Measurements from ENCODE around the gene LRMDA.
"Not testable (repeated sequence)": the region's sequence is repeated elsewhere in the genome, so short reads cannot be mapped to it uniquely, and the experiment has no call there.

The LRMDA gene

DNA sequence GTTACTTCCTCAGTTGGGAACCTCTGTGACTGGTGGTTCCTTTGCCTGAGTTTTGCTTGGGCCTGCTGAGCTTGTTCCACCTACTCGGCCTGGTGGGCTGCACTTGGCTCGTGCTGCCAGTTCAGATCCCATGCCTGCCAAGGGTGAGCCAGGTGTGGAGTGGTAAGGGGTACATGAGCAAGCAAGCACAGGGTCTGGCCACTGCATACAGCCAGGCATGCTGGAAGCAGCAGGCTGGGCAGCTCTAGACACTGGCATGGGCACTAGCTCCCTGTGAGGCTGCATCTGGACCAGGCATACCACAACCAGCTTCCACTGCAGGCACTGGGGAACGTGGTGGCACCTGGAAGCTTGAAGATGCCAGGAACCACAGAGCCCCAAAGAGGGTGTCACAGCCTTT is 624.0 kb downstream of the LRMDA start:
- no peak for DNase-seq (ENCODE audit: low read depth)
- TF ChIP-seq, protein P1, sequence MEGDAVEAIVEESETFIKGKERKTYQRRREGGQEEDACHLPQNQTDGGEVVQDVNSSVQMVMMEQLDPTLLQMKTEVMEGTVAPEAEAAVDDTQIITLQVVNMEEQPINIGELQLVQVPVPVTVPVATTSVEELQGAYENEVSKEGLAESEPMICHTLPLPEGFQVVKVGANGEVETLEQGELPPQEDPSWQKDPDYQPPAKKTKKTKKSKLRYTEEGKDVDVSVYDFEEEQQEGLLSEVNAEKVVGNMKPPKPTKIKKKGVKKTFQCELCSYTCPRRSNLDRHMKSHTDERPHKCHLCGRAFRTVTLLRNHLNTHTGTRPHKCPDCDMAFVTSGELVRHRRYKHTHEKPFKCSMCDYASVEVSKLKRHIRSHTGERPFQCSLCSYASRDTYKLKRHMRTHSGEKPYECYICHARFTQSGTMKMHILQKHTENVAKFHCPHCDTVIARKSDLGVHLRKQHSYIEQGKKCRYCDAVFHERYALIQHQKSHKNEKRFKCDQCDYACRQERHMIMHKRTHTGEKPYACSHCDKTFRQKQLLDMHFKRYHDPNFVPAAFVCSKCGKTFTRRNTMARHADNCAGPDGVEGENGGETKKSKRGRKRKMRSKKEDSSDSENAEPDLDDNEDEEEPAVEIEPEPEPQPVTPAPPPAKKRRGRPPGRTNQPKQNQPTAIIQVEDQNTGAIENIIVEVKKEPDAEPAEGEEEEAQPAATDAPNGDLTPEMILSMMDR (IDR thresholded peaks at IDR 0.05; ENCODE audit: low read depth, low read length, missing control alignments), result no peak
- H3K4me3 ChIP-seq (ENCODE audit: low read depth, low read length), result no peak overlapping the region

DNA sequence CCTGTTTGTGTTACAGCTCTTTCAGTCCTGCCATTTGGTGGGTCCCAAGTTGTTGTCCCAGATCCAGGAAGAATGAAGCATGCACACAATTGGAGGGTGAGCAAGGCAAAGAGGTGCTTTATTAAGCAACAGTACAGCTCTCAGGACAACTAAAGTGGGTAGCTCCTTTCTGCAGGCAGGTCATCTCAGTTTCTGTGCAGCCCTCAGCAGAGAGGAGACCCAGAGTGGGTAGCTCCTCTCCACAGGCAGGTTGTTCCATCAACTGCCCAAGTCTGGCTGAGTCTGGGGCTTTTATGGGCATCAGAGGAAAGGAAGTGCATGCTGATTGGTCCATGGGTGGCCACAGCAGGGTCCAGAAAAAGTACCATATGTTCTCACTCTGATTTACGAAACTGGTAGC is 624.5 kb downstream of the LRMDA start:
- no peak overlapping the region for H3K4me3 ChIP-seq (ENCODE audit: low read depth, low read length)
- TF ChIP-seq, protein P1 (IDR thresholded peaks at IDR 0.05; ENCODE audit: low read depth, low read length, missing control alignments), result no peak
- DNase-seq (ENCODE audit: low read depth), result no peak

DNA sequence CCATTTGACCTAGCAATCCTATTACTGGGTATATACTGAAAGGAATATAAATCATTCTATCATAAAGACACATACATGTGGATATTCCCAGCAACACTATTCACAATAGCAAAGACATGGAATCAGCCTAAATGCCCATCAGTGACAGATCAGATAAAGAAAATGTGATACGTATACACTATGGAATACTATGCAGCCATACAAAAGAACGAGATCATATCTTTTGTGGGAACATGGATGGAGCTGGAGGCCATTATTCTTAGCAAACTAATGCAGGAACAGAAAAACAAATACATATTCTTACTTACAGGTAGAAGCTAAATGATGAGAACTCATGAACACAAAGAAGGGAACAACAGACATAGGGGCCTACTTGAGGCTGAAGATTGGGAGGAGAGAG is 629.6 kb downstream of the LRMDA start:
- DNase-seq (ENCODE audit: low read depth); H3K4me3 ChIP-seq (ENCODE audit: low read depth, low read length): not testable (repeated sequence)

DNA sequence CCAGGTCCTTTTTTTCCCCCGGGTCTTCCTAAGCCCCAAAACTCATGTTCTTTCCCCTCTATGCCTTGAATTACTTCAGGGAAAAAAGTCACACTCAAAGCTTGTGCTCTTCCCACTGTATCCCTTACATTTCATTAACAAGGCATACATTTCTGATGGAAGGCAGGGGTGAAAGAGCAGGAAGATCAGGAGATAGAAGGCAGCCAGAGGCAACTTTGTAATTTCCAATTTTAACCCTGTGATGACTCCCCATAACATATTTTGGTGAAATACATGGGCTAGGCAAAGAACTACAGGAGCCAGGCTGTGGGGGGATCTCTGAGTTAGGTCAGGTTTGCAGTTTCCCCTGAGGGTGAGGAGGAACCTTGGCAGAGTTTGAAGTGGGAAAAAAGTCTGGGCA is 635.0 kb downstream of the LRMDA start:
- TF ChIP-seq, protein P1 (IDR thresholded peaks at IDR 0.05; ENCODE audit: low read depth, low read length, missing control alignments), result no peak
- no peak overlapping the region for H3K4me3 ChIP-seq (ENCODE audit: low read depth, low read length)
- DNase-seq (ENCODE audit: low read depth), result no peak

DNA sequence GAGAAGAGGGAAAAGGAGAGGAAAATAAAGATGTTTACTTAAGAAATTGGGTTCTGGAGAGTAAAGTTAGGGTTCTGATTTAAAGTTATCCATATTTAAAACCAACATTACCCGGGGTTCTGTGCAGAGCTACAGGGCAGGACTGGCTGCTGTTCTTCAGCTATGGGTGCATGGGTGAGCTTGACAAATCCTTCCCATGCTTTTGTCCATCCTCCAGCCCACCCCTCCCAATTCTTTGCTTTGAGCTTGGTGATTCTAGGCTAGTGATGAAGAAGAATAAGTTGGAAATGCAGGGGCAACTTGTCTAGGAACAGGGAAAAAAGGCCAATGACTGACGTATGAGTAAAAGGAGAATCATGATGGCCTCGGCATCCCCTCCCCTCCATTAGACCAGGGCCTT is 636.0 kb downstream of the LRMDA start:
- no peak for DNase-seq (ENCODE audit: low read depth)
- TF ChIP-seq, protein P1 (IDR thresholded peaks at IDR 0.05; ENCODE audit: low read depth, low read length, missing control alignments), result no peak
- no peak overlapping the region for H3K4me3 ChIP-seq (ENCODE audit: low read depth, low read length)

DNA sequence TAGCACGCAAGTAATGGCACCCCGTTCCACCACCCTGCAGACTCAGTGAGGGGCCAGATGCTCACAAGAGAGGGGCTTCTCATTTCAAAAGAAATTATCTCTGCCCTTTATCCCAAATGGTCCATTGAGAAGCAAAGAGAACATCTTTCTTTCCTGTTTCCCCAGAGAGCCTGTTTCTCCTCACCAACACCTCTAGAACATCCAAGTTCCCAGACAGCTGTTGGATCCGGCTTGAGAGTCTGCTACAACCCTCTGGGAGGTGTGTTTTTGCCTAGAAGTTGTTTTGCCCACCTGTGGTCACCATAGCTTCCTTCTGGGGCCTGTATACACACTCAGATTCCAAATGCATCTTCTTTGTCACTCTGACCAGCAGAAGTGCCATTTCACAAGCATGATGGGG is 637.4 kb downstream of the LRMDA start:
- no peak for DNase-seq (ENCODE audit: low read depth)
- TF ChIP-seq, protein P1 (IDR thresholded peaks at IDR 0.05; ENCODE audit: low read depth, low read length, missing control alignments), result no peak
- H3K4me3 ChIP-seq (ENCODE audit: low read depth, low read length), result no peak overlapping the region

DNA sequence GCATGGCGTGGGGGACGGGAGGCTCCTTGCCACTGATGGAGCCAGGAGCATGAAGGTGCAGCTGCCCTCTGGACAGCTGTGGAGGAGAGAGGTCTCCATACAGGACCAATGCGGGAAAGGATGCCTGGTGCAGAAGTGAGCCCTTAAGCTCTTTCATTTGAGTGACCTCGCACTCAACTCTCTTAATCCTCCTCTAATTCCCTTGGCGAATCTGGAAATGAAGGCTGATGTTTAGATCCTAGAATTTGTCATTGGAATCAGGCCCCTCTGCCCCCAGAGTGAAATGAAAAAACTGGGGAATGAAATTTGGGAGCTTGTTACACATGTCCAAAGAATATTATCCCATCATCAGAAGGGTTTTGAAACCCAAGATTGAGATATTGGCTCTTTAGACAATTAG is 639.5 kb downstream of the LRMDA start:
- no peak overlapping the region for H3K4me3 ChIP-seq (ENCODE audit: low read depth, low read length)
- no peak for DNase-seq (ENCODE audit: low read depth)
- TF ChIP-seq, protein P1 (IDR thresholded peaks at IDR 0.05; ENCODE audit: low read depth, low read length, missing control alignments), result no peak
